ENCODE results near the gene HDAC5. TPM values are rescaled to one million over a fixed set of nuclear protein-coding genes. Genes with fewer than 3 reads are reported as not detected.
"Not testable (repeated sequence)": the region's sequence is repeated elsewhere in the genome, so short reads cannot be mapped to it uniquely, and the experiment has no call there.

Gene HDAC5
- total RNA-seq, 1 donor from 2014 or later = 34.1 TPM

GRCh38 chr17:44147812-44148211, 24.4 kb upstream of the HDAC5 start:
- H3K4me1 Mint-ChIP-seq = no peaks in the 10 kb centered on the region
- no peak overlapping the region for H3K27ac Mint-ChIP-seq
- DNase-seq (ENCODE audit: low spot score in 2 of 2, unreplicated experiment in 2 of 2) = no peak
- H3K9me3 Mint-ChIP-seq = no peaks in the 10 kb centered on the region
- H3K27me3 Mint-ChIP-seq (ENCODE audit: low read depth) = no peaks in the 10 kb centered on the region
- H3K4me3 Mint-ChIP-seq = no peak overlapping the region
- TF ChIP-seq CTCF (IDR thresholded peaks at IDR 0.05; ENCODE audit: unreplicated experiment) = no peak
- no peaks in the 10 kb centered on the region for H3K36me3 Mint-ChIP-seq

- no peak for DNase-seq (ENCODE audit: low spot score in 2 of 2, unreplicated experiment in 2 of 2)
- Mint-ChIP-seq H3K4me3 (no peak overlapping the region), H3K36me3 (no peaks in the 10 kb centered on the region)
These were observed 23.2 kb upstream of the HDAC5 start for GRCh38 chr17:44146375-44147346.

GRCh38 chr17:44144966-44145739, 21.7 kb upstream of the HDAC5 start:
- H3K27me3 Mint-ChIP-seq (ENCODE audit: low read depth) = no peaks in the 10 kb centered on the region
- H3K27ac Mint-ChIP-seq = no peak overlapping the region
- no peak for TF ChIP-seq CTCF (IDR thresholded peaks at IDR 0.05; ENCODE audit: unreplicated experiment)
- H3K4me3 Mint-ChIP-seq = no peak overlapping the region
- no peaks in the 10 kb centered on the region for H3K36me3 Mint-ChIP-seq
- peaks cover 4% of the 10 kb centered on the region for H3K4me1 Mint-ChIP-seq
- no peak for DNase-seq (ENCODE audit: low spot score in 2 of 2, unreplicated experiment in 2 of 2)
- H3K9me3 Mint-ChIP-seq = no peaks in the 10 kb centered on the region

More at GRCh38 chr17:44146375-44147346, 23.2 kb upstream of the HDAC5 start:
- peaks cover 4% of the 10 kb centered on the region for H3K4me1 Mint-ChIP-seq
- H3K27ac Mint-ChIP-seq = no peak overlapping the region
- no peaks in the 10 kb centered on the region for H3K9me3 Mint-ChIP-seq
- no peak for TF ChIP-seq CTCF (IDR thresholded peaks at IDR 0.05; ENCODE audit: unreplicated experiment)
- no peaks in the 10 kb centered on the region for H3K27me3 Mint-ChIP-seq (ENCODE audit: low read depth)

- H3K4me3 Mint-ChIP-seq; H3K27ac Mint-ChIP-seq; H3K4me1 Mint-ChIP-seq; H3K36me3 Mint-ChIP-seq; H3K27me3 Mint-ChIP-seq (ENCODE audit: low read depth); H3K9me3 Mint-ChIP-seq; DNase-seq (ENCODE audit: low spot score in 2 of 2, unreplicated experiment in 2 of 2): not testable (repeated sequence)
These were observed 20.5 kb upstream of the HDAC5 start for GRCh38 chr17:44143921-44144320.

- Mint-ChIP-seq H3K4me1 (peaks cover 15% of the 10 kb centered on the region), H3K9me3 (no peaks in the 10 kb centered on the region), H3K27me3 (ENCODE audit: low read depth) (no peaks in the 10 kb centered on the region), H3K36me3 (no peaks in the 10 kb centered on the region), H3K27ac (peak overlapping the region; percentile 86), H3K4me3 (peak overlapping the region; percentile 54)
- peak; percentile 56 to 69 for DNase-seq (ENCODE audit: low spot score in 2 of 2, unreplicated experiment in 2 of 2)
- TF ChIP-seq CTCF (IDR thresholded peaks at IDR 0.05; ENCODE audit: unreplicated experiment) = no peak
These were observed 14.7 kb upstream of the HDAC5 start for GRCh38 chr17:44137891-44138709.
